Hematopoietic multipotent progenitor cell treated with erythropoietin and hydrocortisone succinate and interleukin-3 and kit ligand, for 4 days (in vitro differentiated cells): ENCODE results near the gene DCUN1D2.
"Not testable (repeated sequence)": the region's sequence is repeated elsewhere in the genome, so short reads cannot be mapped to it uniquely, and the experiment has no call there.

Source experiments
- DNase-seq: peaks from one replicate; pipeline ENCODE4 v3.0.0-alpha.2; 2015

DCUN1D2 gene

GRCh38 chr13:113490496-113491417 lies at the start of gene DCUN1D2:
Gene DCUN1D2 (minus strand): TSS chr13:113490711. CDS start chr13:113490669, 42 bp downstream.
- peak; percentile 97 for DNase-seq

- no peak for DNase-seq
Observed at GRCh38 chr13:113539822-113540221, 49.3 kb upstream of the DCUN1D2 start.

- no peak for DNase-seq
Observed at GRCh38 chr13:113539176-113539575, 48.7 kb upstream of the DCUN1D2 start.

- no peak for DNase-seq
Observed at GRCh38 chr13:113538689-113539058, 48.2 kb upstream of the DCUN1D2 start.

- DNase-seq: no peak
Observed at GRCh38 chr13:113537909-113538688, 47.6 kb upstream of the DCUN1D2 start.

- no peak for DNase-seq
Observed at GRCh38 chr13:113537205-113537604, 46.7 kb upstream of the DCUN1D2 start.

- DNase-seq: no peak
Observed at GRCh38 chr13:113536461-113537110, 46.1 kb upstream of the DCUN1D2 start.

GRCh38 chr13:113535381-113535781 lies 44.9 kb upstream of the DCUN1D2 start:
- DNase-seq: no peak

GRCh38 chr13:113534236-113534860 lies 43.8 kb upstream of the DCUN1D2 start:
- no peak for DNase-seq

GRCh38 chr13:113533161-113533840 lies 42.8 kb upstream of the DCUN1D2 start:
- DNase-seq: no peak

GRCh38 chr13:113532156-113532806 lies 41.8 kb upstream of the DCUN1D2 start:
- no peak for DNase-seq

- no peak for DNase-seq
Observed at GRCh38 chr13:113531041-113531873, 40.7 kb upstream of the DCUN1D2 start.

GRCh38 chr13:113528813-113529180 lies 38.3 kb upstream of the DCUN1D2 start:
- DNase-seq: no peak

GRCh38 chr13:113528101-113528812 lies 37.7 kb upstream of the DCUN1D2 start:
- DNase-seq: peak; percentile 50

GRCh38 chr13:113527272-113527958 lies 36.9 kb upstream of the DCUN1D2 start:
- DNase-seq: peak; percentile 24

GRCh38 chr13:113526466-113527220 lies 36.1 kb upstream of the DCUN1D2 start:
- DNase-seq: no peak

- DNase-seq: not testable (repeated sequence)
Observed at GRCh38 chr13:113522438-113522837, 31.9 kb upstream of the DCUN1D2 start.

- DNase-seq: no peak
Observed at GRCh38 chr13:113520571-113520970, 30.1 kb upstream of the DCUN1D2 start.

- DNase-seq: no peak
Observed at GRCh38 chr13:113519556-113519955, 29.0 kb upstream of the DCUN1D2 start.
